Measurements from ENCODE around the gene KLHL15.
"Not testable (repeated sequence)": the region's sequence is repeated elsewhere in the genome, so short reads cannot be mapped to it uniquely, and the experiment has no call there.

KLHL15 gene, protein sequence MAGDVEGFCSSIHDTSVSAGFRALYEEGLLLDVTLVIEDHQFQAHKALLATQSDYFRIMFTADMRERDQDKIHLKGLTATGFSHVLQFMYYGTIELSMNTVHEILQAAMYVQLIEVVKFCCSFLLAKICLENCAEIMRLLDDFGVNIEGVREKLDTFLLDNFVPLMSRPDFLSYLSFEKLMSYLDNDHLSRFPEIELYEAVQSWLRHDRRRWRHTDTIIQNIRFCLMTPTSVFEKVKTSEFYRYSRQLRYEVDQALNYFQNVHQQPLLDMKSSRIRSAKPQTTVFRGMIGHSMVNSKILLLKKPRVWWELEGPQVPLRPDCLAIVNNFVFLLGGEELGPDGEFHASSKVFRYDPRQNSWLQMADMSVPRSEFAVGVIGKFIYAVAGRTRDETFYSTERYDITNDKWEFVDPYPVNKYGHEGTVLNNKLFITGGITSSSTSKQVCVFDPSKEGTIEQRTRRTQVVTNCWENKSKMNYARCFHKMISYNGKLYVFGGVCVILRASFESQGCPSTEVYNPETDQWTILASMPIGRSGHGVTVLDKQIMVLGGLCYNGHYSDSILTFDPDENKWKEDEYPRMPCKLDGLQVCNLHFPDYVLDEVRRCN

DNA sequence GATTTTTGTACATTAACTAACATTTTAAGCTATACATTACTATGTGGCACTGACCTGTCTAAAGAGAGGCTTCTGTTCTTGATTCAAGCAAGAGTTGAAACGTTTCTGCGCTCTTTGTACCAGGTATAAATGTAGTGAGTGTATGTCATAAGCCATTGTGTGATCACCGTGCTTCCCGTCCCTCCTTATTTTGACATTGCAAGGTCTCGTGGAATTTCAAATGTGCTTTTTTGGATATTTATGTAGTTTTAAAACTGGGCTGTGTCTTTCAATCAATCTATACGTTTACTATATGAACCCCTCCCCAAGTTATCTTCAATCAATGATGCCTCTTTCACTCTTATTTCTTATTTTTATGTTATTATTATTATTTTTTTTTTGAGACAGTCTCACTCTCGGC lies at the start of gene KLHL15:
KLHL15 (minus strand) TSS at position 101 of the 400 bp plus-strand sequence. CDS start 20,493 bp downstream, outside the sequence.
- no peak for DNase-seq

DNA sequence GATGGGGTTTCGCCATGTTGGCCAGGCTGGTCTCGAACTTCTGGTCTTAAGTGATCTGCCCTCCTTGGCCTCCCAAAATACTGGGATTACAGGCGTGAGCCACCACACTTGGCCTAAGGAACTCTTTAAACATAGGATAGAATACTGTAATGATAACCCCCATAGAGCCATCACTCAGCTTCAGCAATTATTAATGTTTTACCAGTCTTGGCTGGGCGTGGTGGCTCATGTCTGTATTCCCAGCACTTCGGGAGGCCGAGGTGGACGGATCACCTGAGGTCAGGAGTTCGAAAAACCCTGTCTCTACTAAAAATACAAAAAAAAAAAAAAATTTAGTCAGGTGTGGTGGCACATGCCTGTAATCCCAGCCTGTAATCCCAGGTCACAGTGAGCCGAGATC lies 42.9 kb upstream of the KLHL15 start:
- no peak for DNase-seq

DNA sequence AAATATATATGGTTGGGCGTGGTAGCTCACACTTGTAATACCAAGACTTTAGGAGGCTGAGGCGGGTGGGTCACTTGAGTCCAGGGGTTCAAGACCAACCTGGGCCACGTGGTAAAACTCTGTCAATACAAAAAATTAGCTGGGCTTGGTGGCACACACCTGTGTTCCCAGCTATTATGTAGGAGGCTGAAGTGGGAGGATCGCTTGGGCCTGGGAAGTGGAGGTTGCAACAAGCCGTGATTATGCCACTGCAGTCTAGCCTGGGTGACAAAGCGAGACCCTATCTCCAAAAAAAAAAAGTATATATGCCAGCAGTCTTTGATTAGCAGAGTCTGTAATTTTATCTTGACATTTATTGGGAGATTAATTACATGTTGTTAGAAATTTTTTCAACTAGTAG lies 36.5 kb upstream of the KLHL15 start:
- DNase-seq: no peak

DNA sequence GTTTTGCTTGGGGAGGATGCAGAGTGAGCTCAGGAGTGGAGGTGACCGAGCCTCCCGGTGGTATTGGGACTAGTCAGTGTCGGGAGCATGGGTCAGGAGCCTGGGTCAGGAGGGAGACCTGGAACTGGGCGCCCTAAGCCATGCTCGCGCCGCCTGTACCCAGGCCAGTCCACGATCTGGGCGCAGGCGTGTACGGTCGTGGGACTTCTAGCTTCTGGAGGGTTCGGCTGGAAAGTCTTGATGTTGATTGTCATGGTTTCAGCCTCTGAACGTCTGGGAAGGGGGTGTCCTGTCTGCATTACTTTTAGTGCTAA lies 28.0 kb upstream of the KLHL15 start:
- DNase-seq: no peak

DNA sequence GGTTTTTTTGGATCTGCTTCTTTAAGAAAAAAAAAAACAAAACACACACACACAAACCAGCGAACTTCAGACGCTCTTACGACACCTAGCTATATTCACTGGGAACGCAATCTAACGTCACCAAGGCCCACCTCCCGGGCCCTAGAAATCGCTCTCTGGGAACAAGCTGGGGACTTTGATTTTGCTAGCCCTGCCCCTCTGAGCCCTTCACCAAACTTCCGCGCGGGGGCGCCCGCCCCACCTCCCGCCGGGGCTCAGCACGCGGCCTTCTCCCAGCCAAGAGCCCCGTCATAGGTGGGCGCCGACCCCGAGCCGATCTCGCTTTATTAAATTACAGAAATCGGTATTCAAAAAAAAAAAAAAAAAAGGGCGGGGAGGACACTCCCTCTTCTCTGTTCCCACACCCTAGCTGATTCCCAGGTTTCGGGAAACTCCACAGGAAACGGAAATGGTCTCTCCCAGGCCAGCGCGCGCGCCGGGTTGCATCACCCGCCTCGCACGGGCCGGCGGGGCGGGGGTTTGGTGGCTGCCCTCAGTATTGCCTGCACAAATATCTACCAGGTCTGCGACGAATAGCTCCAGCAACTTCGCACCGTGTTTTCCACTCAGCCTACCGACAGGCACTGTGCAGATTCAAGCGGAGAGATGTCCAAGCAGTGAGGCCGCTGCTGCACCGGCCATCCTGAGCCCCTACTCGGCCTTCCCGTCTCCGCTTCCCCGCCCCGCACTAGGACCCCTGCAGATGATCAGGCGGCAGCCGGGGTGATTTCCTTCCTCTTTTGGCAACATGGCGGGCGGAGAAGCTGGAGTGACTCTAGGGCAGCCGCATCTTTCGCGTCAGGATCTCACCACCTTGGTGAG lies 27.4 kb upstream of the KLHL15 start, which contains the start of gene EIF2S3:
EIF2S3 (plus strand) TSS at position 775 of the 861 bp plus-strand sequence; CDS start at position 788, 13 bp downstream.
- DNase-seq: peak; percentile 89 to 94

DNA sequence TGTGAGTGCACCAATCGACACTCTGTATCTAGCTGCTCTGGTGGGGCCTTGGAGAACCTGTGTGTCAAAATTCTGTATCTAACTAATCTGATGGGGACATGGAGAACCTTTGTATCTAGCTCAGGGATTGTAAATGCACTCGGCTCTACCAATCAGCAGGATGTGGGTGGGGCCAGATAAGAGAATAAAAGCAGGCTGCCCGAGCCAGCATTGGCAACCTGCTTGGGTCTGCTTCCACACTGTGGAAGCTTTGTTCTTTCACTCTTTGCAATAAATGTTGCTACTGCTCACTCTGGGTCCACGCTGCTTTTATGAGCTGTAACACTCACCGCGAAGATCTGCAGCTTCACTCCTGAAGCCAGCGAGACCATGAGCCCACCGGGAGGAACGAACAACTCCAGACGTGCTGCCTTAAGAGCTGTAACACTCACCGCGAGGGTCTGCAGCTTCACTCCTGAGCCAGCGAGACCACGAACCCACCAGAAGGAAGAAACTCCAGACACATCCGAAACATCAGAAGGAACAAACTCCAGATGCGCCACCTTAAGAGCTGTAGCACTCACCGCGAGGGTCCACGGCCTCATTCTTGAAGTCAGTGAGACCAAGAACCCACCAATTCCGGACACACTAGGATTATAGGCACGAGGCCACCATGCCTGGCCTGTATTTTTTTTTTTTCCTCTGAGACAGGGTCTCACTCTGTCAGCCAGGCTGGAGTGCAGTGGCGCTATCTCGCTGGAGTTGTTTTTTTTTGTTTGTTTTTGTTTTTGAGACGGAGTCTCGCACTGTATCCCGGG lies 23.7 kb upstream of the KLHL15 start:
- DNase-seq: not testable (repeated sequence)

DNA sequence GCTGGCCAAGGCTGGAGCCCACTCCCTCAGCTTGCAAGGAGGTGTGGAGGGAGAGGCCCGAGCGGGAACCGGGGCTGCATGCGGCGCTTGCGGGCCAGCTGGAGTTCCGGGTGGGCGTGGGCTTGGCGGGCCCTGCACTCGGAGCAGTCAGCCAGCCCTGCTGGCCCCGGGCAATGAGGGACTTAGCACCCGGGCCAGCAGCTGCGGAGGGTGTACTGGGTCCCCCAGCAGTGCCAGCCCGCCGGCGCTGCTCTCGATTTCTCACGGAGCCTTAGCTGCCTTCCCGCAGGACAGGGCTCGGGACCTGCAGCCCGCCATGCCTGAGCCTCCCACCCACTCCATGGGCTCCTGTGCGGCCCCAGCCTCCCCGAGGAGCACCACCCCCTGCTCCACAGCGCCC lies 22.7 kb upstream of the KLHL15 start:
- not testable (repeated sequence) for DNase-seq

DNA sequence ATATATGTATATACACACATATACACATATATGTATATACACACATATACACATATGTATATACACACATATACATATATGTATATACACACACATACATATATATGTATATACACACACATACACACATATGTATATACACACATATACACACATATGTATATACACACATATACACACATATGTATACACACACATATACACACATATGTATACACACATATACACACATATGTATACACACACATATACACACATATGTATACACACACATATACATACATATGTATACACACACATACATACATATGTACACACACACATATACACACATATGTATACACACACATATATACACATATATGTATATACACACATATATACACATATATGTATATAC lies 19.1 kb upstream of the KLHL15 start:
- not testable (repeated sequence) for DNase-seq

DNA sequence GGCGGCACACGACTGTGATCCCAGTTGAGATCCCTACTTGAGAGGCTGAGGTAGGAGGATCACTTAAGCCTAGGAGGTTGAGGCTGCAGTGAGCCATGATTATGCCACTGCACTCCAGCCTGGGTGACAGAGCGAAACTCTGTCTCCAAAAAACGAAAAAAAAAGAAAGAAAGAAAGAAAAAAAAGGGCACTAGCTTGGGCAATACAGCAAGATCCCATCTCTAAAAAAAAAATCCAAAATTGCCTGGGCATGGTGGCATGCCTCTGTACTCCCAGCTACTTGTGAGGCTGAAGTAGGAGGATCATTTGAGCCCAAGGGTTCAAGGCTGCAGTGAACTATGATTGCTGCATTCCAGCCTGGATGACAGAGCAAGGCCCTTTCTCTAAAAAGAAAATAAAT lies 10.7 kb upstream of the KLHL15 start:
- no peak for DNase-seq

DNA sequence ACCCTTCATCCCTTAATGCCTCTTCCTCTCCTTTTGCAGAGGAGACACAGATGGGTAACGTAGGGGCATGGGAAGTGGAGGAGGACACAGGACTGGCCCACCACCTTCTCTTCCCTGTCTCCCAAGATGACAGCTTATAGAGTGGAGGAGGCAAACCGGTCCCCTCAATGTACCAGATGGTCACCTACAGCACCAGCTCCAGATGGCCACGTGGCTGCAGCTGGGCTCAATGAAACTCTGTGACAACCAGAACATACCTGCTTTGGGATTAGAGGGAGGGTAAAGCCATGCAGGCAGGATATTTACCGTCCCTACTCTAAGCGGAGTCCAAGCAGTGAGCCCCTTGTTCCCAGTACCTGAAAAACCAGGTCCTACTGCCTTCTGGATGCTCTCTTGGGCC lies 7.5 kb upstream of the KLHL15 start:
- no peak for DNase-seq

DNA sequence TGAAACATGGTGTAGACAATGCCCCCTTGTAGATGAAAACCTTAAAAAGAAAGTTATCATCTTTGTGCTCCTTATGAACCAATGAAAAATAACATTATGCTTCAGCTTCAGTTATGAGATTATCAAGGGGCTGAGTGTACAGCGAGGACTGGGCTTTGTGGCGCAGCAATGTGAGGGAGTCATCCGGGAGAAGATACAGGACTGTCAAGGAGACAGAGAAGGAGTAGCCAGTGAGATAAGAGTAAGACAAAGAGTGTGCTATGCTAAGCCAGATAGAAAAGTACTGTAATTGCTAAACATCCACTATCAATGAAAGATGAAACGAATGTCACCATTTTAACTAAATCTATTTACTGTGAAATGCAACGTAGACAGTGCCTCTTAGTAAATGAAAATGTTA lies 3.6 kb upstream of the KLHL15 start:
- no peak for DNase-seq

DNA sequence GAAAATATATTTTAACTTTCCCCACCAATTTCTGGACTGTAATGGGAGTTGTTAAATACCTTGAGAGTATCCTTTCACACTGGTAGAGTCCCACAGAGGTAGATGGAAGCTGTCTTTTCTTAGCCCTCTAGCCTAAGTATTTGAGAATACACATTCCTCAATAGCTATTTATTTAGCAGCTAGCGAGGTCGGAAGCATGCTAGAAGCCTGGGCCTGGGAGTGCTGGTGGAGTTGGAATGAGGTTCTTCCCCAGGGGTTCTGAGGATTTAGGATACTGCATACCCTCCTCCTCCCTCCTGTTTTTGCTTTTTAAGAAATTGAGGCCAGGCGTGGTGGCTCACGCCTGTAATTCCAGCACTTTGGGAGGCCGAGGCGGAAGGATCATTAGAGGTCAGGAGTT lies 999 bp upstream of the KLHL15 start:
- no peak for DNase-seq

DNA sequence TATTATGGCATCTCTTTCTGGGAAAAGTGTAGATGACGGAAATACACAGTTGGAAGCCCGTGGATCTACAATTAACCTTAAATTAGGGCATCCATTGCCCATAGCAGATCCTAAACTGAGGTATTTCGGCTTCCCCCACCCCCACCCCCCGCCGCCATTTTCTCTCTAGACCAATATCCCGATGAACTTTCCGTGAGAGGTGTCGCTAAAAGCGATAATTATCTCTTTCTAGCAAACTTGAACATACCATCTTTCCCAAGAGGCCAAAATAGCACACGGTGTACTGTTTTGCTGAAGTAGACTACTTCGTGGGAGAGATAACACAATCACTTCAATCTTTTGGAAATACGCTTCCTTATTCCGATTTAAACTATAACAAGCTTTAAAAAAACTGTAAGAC lies 554 bp downstream of the KLHL15 start:
- DNase-seq: no peak

DNA sequence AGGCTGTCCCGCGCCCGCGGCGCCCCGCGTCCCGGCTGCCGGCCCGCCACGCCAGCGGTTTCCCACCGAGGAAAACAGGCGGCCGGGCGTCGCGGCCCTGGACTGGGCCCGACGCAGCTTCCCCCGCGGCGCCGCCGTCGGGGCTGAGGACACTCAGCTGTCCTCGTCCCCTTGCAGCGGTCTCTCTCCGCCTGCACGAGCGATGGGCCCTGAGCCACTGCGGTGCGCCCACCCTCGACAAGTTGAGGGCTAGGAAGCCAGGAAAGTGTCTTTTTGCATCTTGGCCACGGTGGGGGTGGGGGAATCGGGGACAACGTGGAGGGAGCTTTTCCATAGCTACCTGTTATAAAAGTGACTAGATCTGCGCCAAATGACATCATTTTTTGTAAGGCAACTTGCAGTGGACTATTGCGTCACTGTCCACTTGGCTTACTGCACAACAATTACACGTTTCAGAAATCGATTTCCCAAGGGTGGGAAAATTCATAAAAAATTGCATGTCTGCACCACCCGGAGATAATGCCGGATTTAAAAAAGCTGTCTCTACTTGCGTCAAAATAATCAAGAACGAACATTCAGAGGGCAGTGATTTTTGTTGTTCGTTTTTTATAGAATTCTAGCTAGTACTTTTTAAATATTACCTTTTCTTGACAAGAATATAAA lies 1.1 kb downstream of the KLHL15 start:
- DNase-seq: no peak

DNA sequence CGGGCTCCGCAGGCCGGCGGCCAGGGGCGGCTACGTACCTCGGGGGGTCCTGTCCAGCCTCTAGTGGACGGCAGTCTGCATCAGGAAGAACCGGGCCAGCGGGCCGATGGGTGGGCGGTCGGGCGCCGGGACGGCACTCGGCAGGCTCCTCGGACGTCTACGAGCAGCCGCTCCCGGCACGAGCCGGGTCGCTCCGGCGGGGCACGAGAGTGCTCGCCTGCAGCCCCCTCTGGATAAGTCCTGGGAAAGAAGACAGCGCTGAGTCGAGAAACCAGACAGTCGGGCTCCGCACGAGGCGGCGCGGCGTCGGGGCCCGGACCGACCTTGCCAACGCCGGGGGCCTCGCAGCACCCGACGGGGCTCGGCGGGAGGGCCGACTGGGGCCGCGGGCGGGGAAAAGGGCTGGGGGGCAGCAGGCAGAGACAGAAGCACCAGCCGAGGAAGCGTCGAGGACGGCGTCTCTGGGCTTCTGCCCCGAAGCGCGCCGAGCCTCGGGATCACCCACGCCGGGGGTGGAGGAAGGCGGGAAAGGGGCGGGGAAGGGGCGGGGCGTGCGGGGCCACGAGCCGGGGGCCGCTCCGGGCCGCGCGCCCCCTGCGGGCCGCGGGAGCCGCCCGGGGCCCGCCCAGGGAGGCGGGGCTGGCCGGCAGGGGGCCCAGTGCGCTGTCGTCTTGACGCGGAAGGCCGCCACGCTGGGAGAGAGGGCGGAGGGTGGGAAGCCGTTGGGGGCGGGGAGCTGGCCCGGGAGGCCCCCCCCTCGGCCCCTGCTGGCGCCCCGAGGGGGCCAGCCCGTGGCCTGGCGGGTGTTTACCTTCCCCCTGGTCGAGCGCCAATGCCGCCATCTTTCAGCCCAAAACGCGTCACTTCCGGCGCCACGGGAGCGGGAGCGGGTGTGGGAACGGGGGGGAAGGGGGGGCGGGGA lies 1.9 kb downstream of the KLHL15 start:
- DNase-seq: peak; percentile 83 to 88

DNA sequence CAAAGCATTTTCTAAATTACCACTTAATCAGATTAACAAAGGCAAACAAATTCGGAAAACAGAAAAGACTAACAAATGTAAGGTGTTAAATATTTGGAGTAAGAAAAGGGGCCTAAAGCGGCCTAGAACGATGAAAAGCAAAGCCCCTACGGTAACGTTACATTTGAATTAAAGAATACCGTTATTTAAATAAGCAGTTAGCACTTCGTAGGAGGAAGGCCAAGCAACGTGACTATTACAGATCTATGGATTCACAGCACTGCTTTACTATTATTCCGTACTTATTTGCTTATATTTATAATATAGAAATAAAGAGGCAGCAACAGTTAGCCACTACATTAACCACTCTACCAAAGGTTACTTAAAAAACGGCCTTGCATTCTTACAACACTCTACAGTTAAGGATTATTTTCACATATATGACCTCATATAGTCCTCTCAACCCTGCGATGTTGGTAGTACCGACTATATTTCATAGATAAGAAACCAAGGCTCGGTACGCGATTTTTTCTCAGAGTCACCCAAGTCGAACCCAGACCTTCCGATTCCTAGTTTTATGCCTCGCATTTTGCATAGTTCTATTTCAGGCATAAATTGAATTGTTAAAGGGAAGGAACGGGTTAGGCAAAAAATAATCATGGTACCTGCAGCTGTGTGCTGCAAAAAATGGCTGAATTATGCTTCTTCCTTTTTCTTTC lies 2.9 kb downstream of the KLHL15 start:
- DNase-seq: no peak

DNA sequence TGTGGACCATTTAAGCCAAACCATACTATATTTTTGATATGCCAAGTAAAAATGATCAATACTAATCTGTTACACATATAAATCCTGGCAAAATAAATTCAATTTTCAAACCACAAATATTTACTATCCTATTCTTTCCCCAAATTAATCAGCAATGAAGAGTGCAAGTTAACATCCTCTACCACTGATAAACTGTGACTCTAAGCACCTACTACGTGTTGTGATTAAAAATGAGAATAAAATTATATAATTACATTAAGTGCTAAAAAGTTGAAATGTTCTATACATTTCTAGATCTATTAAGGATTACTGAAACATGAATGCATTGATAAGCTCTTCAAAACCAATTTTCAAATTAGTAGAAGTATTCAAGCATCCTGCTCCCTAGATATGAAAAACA lies 3.4 kb downstream of the KLHL15 start:
- DNase-seq: no peak

DNA sequence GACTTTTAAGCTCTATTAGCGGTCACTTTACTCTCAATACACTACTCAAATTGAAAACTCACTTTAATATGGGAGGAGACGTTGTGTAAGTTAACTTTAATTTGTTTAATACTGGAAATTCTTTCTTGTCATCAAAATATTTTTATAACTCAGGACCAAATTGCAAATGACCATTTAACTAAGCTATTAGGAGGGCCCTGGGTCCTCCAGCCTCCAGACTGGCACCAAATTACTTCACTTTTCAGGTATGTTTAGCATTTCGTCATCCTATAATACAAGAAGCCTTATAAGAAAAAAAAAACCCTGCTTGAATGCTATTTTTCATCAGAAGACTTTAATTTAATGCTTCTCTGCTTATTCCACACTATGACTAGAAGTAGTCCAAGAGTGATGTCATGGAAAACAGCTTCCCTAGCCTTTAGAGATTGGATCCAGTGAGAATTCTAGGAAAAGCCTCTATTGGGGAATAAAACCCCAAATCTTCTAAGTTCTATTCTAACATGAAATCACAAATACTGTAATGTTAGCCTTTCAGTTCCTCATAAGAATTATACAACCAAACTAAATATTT lies 6.6 kb downstream of the KLHL15 start:
- DNase-seq: no peak

DNA sequence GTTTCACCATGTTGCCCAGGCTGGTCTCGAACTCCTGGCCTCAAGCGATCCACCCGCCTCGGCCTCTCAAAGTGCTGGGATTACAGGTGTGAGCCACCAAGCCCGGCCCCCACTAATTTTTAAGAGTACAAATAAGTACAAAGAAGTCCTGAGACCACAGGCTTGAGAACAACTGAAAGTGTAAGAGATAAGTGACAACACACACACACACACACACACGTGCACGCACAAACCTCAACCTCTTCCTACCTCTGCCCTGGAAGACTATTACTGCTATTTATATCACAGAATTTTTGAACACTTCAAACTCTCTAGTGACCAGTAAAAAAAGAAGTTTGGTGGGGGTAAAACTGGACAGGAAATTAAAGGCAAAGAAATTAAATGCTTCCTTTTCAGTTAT lies 7.5 kb downstream of the KLHL15 start:
- DNase-seq: peak in 1 of 2 donors; percentile 30

DNA sequence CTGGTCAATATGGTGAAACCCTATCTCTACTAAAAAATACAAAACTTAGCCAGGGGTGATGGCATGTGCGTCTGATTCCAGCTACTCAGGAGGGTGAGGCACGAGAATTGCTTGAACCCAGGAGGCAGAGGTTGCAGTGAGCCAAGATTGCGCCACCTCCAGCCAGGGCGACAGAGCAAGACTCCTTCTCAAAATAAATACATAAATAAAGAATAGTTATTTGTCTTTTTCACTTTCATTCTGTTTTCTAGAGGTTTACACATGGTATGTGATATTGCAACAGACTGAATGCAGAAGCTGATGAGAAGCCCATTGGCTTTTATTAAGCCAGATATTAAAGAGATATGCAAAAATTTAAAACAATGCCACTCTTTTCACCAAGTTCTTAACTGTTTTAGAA lies 8.2 kb downstream of the KLHL15 start:
- DNase-seq: no peak

Measured in CD4-positive, alpha-beta T cell treated with Interleukin-1 beta for 1 hour (primary cell).